NCI-H82 treated with DMSO at 0.1 percent for 48 hours (cell line): ENCODE data around the gene GOSR1.
"Not testable (repeated sequence)": the region's sequence is repeated elsewhere in the genome, so short reads cannot be mapped to it uniquely, and the experiment has no call there.

Source experiments
- DNase-seq: peaks from one replicate; lab custom pipeline; 2025; ENCODE audit not compliant: unreplicated experiment; lab: John Stamatoyannopoulos, UW

The GOSR1 gene

GRCh38 chr17:30503558-30503957, 26.4 kb downstream of the GOSR1 start:
- no peak for DNase-seq

- no peak for DNase-seq
Measured at GRCh38 chr17:30505868-30506417, 28.7 kb downstream of the GOSR1 start.

- no peak for DNase-seq
Measured at GRCh38 chr17:30506481-30506880, 29.3 kb downstream of the GOSR1 start.

GRCh38 chr17:30513346-30513745, 36.1 kb downstream of the GOSR1 start:
- no peak for DNase-seq

- DNase-seq, result no peak
Measured at GRCh38 chr17:30514895-30515596, 37.8 kb downstream of the GOSR1 start.

- DNase-seq, result no peak
Measured at GRCh38 chr17:30517786-30518185, 40.6 kb downstream of the GOSR1 start.

- DNase-seq, result no peak
Measured at GRCh38 chr17:30519166-30519565, 42.0 kb downstream of the GOSR1 start.

- no peak for DNase-seq
Measured at GRCh38 chr17:30519707-30520106, 42.5 kb downstream of the GOSR1 start.

GRCh38 chr17:30520436-30520835, 43.2 kb downstream of the GOSR1 start:
- no peak for DNase-seq

- no peak for DNase-seq
Measured at GRCh38 chr17:30520882-30521281, 43.7 kb downstream of the GOSR1 start.

GRCh38 chr17:30521766-30522165, 44.6 kb downstream of the GOSR1 start:
- no peak for DNase-seq

GRCh38 chr17:30523236-30523635, 46.0 kb downstream of the GOSR1 start:
- DNase-seq, result not testable (repeated sequence)

- DNase-seq, result no peak
Measured at GRCh38 chr17:30524847-30525246, 47.6 kb downstream of the GOSR1 start.

GRCh38 chr17:30526401-30526800, 49.2 kb downstream of the GOSR1 start:
- no peak for DNase-seq

GRCh38 chr17:30528701-30529100, 51.5 kb downstream of the GOSR1 start:
- not testable (repeated sequence) for DNase-seq

- DNase-seq, result no peak
Measured at GRCh38 chr17:30530346-30531025, 53.3 kb downstream of the GOSR1 start.

GRCh38 chr17:30532871-30533270, 55.7 kb downstream of the GOSR1 start:
- no peak for DNase-seq

- no peak for DNase-seq
Measured at GRCh38 chr17:30534298-30534697, 57.1 kb downstream of the GOSR1 start.

- DNase-seq, result no peak
Measured at GRCh38 chr17:30534938-30535921, 58.0 kb downstream of the GOSR1 start.

GRCh38 chr17:30536846-30537245, 59.6 kb downstream of the GOSR1 start:
- not testable (repeated sequence) for DNase-seq

- DNase-seq, result not testable (repeated sequence)
Measured at GRCh38 chr17:30537667-30538066, 60.5 kb downstream of the GOSR1 start.
